GM21529 (cell line): Measurements from ENCODE around the gene OGDH.

Experiments used
- ATAC-seq: cut with Tn5 transposase; IDR thresholded peaks from one replicate; pipeline ENCODE4 v1.9.1; 2021; ENCODE audit not compliant: unreplicated experiment

The OGDH gene

DNA sequence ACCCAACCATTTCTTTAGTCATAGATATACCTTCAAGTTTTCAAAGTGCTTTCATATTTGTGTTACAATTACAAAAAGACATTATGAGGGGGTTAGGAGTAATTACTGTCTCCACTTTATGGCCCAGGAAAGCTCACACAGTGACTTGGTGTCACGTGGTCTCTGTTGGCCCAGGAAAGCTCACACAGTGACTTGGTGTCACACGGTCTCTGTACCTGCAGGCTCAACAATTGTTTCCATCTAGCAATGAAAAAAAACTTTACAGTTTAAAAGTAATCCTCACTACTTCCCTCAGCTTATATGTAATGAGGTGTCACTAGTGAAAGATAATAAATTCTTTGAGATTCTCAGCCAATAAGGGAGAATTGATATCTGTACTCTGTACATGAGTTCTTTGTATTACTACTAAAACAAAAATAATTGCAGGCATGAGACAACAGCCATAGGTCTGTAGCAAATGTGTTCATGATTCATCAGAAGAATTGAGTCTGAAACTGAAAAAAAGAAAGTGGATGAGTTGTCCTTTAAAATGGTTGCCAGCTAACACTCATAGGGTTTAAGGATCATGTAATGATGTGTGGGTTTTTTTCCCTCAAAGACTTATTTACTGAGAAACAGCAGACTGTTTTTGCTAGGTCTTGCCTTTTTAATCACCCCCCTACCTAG, 10.9 kb downstream of the OGDH start:
- ATAC-seq, result peak; percentile 50

DNA sequence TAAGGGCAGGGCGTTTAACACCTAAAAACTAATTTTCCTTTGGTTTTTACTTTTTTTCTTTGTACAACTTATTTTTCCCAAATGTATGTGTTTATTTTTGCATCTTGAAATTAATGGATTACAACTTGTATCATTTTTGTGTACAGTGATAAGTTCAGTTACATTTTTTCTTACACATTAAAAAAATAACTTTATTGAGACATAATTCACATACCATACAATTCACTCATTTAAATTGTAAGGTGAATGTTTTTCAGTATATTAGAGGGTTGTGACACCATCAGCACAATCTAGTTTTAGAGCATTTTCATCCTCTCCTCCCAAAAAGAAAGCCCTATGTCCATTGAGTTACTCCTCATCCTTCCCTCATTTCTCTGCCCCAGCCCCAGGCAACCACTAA, 11.6 kb downstream of the OGDH start:
- no peak for ATAC-seq

DNA sequence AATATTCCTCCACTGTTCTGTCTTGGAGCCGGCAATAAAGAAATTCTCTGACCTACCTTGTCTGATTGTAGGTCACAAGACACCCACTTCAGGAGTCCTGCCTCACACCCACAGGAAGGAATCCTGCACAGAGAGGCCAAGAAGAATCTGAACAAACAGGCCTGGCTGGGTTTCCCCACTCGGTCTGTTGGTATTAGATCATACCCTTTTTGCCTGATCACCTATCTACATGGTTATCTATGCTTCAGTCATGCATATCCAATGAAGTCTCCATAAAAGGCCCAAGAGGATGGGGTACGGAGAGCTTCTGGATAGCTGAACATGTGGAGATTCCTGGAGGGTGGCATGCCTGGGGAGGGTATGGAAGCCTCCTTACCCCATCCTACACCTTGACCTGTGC, 12.3 kb downstream of the OGDH start:
- no peak for ATAC-seq

DNA sequence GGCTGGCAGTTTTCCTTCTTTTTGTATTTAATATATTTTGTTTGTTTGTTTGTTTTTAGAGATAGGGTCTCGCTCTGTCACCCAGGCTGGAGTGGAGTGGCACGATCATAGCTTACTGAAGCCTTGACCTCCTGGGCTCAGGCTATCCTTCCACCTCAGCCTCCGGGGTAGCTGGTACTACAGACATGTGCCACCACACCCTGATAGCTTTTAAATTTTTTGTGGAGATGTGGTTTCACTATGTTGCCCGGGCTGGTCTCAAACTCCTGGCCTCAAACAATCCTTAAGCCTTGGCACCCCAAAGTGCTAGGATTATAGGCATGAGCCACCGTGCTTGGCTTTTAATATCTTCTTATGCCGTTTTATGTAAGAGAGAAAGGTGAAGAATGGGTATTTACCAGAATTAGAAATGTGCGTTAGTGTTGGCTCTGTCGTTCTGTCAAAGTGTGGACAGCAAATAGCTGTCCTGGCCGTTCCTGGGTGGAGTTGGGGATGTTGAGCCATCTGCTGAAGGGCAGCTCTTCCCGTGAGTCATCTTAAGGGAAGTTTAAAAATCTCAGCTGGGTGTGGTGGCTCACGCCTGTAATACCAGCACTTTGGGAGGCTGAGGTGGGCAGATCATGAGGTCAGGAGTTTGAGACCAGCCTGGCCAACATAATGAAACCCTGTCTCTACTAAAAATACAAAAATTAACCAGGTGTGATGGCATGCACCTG, 14.8 kb downstream of the OGDH start:
- ATAC-seq, result no peak

DNA sequence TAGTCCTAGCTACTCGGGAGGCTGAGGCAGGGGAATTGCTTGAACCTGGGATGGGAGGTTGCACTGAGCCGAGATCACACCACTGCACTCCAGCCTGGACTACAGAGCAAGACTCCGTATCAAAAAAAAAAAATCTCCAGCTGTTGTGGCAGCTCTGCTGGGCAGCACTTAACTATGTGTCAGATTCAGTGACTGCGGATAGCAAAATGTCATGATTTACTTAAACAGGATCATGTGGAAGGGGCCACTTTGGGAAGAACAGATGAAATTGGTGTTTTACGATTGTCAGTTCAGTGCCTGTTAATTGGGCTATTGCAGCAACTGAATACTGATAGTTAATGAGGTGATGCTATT, 15.3 kb downstream of the OGDH start:
- no peak for ATAC-seq

DNA sequence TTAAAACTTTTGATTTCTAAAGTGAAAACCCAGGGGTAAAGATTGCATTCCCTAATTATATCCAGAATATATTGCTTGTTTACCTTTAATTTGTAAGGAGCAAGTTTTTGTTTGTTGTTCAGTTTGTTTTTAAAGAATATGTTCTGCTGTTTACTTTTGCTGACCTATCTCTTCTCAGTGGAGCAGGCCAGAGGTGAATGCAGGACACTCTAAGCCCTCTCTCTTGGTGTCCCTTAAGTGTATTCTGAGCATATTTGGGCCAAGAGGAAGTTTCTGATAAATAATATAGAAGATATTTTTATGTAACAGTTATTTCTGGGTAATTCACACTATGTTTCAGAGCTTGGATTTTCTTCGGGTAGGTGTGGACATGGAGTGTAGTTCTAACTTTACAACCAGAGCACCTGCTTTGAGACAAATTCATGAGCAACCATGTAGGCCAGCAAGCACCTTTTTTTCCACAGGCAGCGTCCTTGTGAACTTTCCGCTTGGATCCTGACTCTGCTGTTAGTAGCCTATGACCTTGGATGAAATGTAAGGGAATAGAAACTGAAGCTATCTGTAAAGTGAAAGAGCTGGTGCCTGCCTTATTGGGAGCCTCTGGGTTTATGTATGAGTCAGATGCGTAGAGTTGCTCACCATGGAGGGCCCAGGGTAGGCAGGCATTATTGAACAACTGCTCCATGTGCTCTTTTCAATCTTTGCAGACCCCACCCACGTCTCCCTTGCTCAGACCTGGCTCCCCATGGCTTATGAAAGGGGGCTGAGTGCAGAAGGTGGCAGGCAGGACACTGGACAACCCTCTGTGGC, 16.1 kb downstream of the OGDH start:
- peak; percentile 75 for ATAC-seq

DNA sequence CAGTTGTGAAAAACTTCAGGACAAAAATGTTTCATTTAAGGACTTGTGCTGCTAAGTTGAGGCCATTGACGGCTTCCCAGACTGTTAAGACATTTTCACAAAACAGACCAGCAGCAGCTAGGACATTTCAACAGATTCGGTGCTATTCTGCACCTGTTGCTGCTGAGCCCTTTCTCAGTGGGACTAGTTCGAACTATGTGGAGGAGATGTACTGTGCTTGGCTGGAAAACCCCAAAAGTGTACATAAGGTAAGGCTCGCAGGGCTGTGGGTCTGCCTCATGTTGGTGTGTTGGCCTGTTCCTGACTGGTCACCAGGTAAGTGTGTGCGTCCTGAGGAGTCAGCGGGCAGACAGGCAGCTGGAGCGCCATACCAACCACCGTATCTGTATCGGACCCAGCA, 17.9 kb downstream of the OGDH start:
- ATAC-seq, result no peak

DNA sequence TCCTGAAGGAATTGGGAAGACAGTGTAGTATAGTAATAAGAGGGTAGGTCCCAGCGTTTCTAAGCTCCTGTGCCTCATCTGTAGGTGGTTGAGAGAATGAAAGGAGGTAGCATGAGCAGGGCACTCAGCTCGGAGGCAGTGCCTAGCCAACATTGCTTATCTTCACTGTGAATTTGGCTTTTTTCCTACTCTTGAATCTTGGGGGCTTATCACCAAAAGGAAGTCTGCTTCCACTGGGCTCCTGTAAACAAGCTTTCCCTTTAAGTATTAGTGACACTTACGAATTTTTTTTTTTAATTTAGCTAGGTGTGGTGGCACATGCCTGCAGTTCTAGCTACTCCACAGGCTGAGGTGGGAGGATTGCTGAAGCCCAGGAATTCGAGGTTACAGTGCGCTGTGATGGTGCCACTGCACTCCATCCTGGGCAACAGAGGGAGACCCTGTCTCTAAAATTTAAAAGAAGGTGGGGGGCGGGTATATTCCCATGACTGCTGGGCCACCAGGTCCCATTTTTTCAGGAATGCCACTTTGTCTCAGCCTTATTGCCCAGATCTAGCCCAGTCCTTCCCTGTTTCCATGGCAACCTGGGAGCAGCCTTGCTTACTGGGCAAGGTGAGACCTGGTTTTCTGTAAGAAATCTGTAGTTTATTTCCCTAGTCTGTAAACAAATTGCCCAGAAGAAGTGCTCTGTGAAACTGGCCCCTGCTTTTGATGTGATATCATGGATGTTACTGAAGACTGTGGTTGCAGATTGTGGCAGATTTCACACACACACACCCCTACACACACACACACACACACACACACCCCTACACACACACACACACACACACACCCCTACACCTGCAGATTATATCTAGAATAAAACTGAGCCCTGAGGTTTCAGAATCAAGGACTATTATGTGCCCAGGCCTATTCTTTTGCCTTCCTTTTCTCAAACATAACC, 19.4 kb downstream of the OGDH start:
- ATAC-seq, result no peak

DNA sequence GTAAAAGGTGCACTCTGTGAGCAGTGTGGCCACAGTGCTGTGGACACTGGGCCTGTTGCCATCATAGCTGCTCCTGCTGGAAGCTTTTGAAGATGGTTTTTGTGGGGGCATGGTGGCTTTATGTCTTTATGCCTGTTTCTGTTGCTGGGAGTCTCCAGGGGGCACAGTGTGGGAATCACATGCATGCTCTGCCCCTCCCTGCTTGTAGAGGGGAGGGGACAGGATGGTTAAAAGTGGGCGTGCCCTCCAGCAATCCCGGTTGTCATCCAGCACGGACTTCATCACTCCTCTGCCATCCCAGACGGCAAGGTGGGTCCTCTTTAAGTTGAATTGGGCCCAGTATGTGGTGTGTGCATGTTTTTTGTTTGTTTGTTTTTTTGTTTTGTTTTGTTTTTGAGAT, 20.2 kb downstream of the OGDH start:
- no peak for ATAC-seq

DNA sequence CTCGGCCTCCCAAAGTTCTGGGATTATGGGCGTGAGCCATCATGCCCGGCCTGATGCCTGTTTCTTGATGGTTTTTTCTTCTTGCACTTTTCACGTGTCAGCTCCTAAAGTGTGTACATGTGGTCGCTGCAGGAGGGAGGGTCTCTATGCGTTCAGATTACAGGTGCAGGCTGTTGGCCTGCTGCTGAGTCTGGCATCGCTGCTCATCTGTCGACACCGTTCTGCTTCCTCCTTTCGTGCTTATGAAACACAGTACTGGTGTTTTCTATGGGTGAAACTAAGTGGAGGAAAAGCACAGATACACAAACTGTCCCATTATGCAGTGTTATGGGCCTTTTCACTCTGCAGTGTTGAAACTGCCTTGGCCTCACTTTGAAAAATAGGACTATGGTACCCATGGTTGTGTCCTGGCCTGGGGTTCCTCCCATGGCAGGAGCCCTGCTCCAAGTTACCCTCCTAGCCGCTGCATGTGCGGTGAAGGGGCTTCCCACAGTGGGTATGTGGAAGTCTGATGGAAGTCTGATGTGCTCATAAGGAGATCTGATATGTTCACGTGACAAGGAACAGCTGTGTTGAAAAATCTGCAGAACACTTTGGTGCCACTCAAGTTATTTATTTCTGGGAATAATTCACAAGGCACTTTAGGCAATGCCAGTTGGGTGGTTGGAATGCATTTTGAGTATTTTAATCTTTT, 23.5 kb downstream of the OGDH start:
- no peak for ATAC-seq

DNA sequence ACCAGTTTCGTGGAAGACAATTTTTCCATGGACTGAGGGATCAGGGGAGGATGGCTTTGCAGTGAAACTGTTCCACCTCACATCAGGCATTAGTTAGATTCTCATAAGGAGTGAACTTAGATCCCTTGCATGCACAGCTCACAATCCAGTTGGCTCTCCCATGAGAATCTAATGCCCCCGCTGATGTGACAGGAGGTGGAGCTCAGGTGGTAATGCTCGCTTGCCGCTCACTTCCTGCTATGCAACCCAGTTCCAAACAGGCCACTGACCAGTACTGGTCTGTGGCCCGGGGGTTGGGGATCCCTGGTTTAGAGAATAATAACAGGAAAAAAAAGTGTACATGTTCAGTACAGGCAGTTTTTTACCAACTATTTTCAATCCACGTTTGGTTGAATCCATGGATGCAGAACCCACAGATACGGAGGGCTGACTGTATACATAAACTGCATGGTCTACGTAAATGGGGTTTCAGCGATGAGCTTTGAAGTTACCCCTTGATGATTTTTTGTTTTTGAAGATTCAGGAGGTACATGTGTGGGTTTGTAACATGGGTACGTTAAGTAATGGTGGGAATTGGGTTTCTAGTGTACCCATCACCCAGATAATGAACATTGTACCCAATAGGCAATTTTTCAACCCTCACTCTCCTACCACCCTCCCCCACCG, 24.5 kb downstream of the OGDH start:
- ATAC-seq, result no peak

DNA sequence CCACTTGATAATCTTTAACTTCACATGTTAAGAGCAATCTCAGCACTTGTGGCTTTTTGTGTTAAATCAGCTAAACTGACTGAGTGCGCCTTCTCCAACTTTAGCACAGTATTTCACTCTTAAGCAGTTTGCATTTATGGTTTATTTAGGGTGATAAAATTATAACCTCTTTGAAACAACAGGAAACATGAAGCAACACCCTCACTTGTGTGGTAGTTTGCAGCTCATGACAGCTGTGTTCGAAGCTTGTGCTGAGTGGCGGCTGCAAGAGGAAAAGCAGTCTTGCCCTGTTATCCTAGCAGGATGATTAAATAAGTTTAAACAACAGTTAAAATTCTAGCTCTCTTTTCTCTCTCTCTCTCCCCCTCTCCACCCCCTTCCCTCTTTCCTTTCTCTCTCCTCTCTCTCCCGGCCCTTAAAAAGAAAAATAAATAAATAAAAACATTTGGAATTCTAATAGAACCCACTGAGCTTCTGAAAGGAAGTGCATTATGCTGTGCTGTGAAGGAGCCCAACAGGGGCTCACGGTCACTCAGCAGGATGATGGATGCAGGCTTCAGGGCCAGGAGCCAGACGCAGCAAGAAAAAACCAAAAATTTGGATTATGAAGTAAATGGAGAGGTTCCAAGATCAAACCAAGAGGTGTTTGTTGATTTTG, 25.2 kb downstream of the OGDH start:
- no peak for ATAC-seq

DNA sequence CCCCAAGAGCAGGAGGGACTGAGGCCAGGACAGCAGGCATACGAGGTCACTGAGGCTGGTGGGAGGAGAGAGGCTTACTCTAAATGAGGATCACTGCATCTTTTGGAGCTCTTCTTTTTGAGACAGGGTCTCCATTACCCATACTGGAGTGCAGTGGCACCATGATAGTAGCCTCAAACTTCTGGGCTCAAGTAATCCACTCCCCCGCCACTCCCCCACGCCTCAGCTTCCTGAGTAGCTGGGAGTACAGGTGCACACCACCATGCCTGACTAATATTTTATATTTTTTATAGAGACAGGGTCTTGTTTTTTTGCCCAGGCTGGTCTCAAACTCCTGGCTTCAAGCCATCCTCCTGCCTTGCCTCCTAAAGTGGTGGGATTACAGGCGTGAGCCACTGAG, 25.8 kb downstream of the OGDH start:
- no peak for ATAC-seq

DNA sequence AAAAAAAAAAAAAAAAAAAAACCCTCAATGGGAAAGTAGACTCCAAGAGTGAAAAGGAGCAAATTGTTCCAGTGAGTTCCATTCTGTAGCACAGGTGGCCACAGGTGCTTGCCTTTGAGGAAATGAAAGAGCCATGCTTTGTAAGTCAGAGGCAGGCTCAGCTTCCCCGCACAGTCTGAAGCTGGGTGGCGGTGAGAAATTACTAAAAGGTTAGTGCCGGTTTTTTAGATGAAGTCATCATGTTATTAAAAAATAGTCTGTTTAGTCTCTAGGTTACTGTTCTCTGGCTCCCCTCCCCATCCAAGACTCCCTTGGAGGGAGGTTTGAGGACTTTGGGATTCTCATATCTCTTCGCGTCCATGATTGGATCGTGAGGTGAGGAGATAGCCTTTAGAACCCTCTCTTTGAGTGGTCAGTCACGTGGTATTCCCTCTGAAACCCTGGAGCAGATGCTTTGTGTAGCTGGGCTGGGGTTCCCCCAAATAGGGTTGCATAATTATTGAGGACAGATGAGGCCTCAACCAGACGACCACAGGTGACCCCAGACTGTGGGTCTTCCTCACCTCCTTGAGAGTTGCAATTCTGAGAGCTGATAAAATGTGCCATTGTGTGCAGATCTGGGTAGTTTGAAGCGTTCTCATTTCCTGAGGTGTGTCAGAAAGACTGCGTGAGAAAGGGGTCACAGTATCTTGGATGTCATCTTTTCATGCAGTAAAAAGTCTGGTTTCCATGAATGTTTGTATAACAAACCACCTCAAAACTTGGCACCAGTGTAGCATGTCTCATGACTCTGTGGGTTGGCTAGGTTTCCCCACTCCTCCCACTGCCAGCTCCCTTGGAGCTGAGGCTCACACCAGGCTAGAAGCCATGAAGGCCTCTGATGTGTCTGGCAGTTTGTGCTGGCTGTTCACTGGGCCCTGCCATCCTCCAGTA, 27.1 kb downstream of the OGDH start:
- ATAC-seq, result peak; percentile 67

DNA sequence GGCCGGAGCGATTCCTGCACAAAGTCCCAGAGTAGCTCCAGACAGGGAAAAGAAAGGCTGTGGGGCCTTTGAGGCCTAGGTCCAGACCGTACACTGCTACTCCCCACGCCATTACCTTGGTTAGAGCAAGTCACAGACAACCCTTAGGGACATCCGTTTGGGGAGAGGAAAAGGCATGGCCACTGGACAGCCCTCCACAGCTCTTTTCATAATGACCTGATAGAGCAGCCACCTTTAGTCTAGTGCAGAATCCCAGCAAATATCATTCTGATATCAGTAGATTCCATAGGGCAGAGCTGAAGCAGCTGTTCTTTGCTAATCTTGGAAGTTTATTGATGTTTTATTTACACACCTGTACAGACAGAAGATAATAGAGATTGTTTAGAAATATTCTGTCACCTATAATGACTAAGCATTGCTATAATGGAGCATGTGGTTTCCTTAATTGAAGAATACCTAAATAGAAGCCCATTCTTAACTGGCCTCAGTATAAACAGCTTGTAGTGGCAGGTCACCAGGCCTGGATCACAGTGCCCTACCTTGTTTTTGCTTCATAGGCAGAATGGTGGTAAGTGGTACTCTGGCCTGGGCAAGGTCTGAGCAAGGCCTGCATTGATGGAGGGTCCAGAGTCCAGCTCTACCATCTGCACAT, 27.9 kb downstream of the OGDH start:
- no peak for ATAC-seq

DNA sequence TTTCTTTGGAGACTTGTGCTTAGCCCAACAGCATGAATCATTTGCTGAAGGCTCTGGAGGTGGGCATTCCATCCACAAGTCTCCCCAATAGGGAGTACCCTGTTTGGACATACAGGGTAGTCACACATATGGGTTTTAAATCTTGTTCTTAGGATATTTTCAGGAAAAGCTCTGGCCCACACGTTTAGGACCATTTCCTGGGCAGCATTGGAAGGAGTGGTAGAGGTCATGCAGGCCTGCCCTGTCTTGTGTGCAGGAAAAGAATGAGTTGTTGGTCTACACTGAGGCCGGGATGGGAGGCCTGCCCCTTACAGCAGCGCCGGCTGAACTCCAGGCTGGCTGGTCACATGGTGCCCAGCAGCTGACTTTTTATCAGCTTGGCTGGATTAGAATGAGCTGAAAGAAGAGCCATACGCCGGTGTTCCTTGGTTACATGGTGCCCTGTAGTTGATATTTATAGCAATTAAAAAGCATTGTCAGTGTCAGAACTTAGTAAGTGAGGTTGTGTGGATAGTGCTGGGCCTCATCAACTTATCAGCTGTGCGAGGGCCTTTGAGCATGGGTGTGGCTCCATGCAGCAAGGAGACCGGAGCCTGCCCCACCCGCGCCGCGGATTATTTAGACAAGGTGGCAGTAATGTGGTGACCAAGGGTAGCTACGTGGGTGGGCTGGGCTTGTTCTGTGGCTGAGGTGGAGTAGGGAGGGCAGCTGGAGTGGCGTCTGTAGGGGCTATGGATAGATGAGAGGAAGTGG, 28.6 kb downstream of the OGDH start:
- no peak for ATAC-seq

DNA sequence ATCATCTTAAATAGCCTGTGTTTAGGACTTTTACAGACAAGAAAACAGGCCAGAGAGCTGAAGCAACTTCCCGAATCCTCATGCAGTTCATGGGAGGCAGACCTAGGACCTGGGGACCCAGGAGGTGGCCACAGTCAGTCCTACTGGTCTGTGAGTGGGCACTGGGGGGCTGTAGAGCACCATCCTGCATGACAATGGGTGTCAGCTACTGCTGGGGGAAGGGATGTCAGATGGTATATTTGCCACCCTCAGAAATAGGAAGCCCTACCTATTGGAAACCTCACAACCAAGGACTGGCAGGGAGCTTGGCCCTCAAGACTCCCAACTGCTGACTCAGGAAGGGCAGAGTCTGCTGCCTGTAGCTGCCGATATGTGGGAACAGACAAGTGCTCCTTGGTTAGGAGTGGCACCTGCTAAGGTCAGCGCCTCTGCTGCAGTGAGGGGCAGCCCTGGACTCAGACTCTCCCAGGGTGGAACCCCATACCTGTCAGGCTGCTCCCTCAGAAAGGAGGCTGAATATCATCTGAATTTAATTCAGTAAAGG, 29.7 kb downstream of the OGDH start:
- ATAC-seq, result no peak
